GM12878 (cell line): ENCODE data around the gene FOXK2.

Experiments
- CEBPB ChIP-seq, 2 experiments: fragments of 150-350 bp in 1 of 2; IDR thresholded peaks; 2 replicates each; pipeline ENCODE4 v1.6.1; 2012 to 2014; ENCODE audit warnings: low read depth in 2 of 2, low read length in 2 of 2, borderline replicate concordance in 1 of 2, inconsistent platforms in 1 of 2
- CTCF ChIP-seq, 3 experiments: IDR thresholded peaks in 2 of 3; conservative IDR thresholded peaks in 1 of 3; 2 replicates each; pipeline ENCODE4 v1.5.1; 2011; ENCODE audit warnings: low read depth in 3 of 3, low read length in 3 of 3, mild to moderate bottlenecking in 3 of 3, control low read depth in 2 of 3, moderate library complexity in 2 of 3, inconsistent platforms in 1 of 3, mixed read lengths in 1 of 3; ENCODE audit not compliant: control insufficient read depth in 2 of 3, insufficient read depth in 1 of 3; ENCODE audit errors: extremely low read depth in 1 of 3
- POLR2A ChIP-seq: IDR thresholded peaks from 2 replicates; pipeline ENCODE4 v1.6.1; 2011; ENCODE audit warnings: low read depth, mild to moderate bottlenecking, low read length
- STAT3 ChIP-seq: IDR thresholded peaks from 2 replicates; pipeline ENCODE4 v1.6.1; 2011; ENCODE audit warnings: low read depth, low read length, improper control_type of control experiment
- TF ChIP-seq, protein P1 (sequence below): IDR thresholded peaks from 2 replicates; pipeline ENCODE4 v1.6.1; 2011; ENCODE audit warnings: low read depth, low read length, improper control_type of control experiment, borderline replicate concordance

GRCh38 chr17:82630212-82630611 is 110.7 kb downstream of the FOXK2 start:
- no peak for TF ChIP-seq CTCF (IDR thresholded peaks at IDR 0.05 in 2 of 3, conservative IDR thresholded peaks at IDR 0.05 in 1 of 3; ENCODE audit: control insufficient read depth in 2 of 3, extremely low read depth in 1 of 3, insufficient read depth in 1 of 3, low read depth in 3 of 3, low read length in 3 of 3)
- no peak for TF ChIP-seq POLR2A
- TF ChIP-seq CEBPB (IDR thresholded peaks at IDR 0.05; ENCODE audit: borderline replicate concordance in 1 of 2, low read depth in 2 of 2, low read length in 2 of 2): no peak
- no peak for TF ChIP-seq STAT3
- TF ChIP-seq, protein P1, sequence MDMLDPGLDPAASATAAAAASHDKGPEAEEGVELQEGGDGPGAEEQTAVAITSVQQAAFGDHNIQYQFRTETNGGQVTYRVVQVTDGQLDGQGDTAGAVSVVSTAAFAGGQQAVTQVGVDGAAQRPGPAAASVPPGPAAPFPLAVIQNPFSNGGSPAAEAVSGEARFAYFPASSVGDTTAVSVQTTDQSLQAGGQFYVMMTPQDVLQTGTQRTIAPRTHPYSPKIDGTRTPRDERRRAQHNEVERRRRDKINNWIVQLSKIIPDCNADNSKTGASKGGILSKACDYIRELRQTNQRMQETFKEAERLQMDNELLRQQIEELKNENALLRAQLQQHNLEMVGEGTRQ: no peak
